Coronary artery (tissue), 2 donors: Measurements from ENCODE around the gene SCN5A.

Experiments
- DNase-seq: peaks from one replicate; pipeline ENCODE4 v3.0.0-alpha.2; 2017; ENCODE audit warnings: low spot score
- H3K27ac ChIP-seq, 2 donors: fragments of 200-600 bp; sonication (generic); one replicate each; pipeline ENCODE4 v1.5.1; 2016 to 2019
- H3K4me3 ChIP-seq: fragments of 200-600 bp; sonication (generic); 2 replicates; pipeline ENCODE4 v1.5.1; 2016; ENCODE audit warnings: mild to moderate bottlenecking, moderate library complexity
- TF ChIP-seq, protein P1 (sequence below): fragments of 200-600 bp; sonication (generic); IDR thresholded peaks from one replicate; pipeline ENCODE4 v1.5.1; 2019; ENCODE audit warnings: antibody characterized with exemption

SCN5A gene

DNA sequence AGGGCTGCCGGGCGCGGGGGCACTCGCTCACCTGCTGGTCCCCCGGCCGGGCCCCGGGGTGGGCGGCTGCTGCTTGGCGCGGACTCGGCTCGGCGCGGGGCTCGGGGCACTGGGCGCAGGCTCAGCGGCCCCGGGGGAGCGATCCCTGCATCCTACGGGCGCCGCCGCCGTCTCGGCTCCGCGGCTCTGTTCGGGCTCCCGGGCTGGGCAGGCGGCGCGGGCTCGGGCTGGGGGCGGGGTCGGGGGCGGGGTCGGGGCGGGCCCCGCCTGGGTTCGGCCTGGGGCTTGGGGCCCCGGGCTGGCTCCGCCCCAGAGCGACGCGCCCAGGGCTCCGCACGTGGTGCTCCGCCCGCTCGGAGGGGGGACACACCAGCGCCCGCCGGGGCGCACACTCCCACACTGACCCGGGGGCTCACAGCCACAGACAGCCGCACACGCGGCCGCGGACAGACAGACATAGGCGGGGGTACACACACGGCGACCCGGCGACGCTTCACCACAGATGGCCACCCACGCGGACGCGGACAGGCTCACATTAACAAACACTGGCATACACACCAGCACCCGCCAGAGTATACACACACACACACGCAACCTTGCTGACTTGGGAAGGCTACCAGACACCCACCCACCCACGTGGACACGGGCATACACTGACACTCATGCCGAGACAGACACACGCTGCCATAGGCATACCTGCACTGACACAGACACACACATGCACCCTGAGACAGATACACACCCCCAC lies at the start of gene SCN5A:
SCN5A (minus strand) TSS at position 188 of the 748 bp plus-strand sequence. CDS start 16,380 bp downstream, outside the sequence.
- TF ChIP-seq, protein P1, sequence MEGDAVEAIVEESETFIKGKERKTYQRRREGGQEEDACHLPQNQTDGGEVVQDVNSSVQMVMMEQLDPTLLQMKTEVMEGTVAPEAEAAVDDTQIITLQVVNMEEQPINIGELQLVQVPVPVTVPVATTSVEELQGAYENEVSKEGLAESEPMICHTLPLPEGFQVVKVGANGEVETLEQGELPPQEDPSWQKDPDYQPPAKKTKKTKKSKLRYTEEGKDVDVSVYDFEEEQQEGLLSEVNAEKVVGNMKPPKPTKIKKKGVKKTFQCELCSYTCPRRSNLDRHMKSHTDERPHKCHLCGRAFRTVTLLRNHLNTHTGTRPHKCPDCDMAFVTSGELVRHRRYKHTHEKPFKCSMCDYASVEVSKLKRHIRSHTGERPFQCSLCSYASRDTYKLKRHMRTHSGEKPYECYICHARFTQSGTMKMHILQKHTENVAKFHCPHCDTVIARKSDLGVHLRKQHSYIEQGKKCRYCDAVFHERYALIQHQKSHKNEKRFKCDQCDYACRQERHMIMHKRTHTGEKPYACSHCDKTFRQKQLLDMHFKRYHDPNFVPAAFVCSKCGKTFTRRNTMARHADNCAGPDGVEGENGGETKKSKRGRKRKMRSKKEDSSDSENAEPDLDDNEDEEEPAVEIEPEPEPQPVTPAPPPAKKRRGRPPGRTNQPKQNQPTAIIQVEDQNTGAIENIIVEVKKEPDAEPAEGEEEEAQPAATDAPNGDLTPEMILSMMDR, result no peak
- peak; percentile 68 for DNase-seq
- H3K27ac ChIP-seq, result no peak within 1 kb of the TSS
- H3K4me3 ChIP-seq, result peak within 1 kb of the TSS; percentile 80

DNA sequence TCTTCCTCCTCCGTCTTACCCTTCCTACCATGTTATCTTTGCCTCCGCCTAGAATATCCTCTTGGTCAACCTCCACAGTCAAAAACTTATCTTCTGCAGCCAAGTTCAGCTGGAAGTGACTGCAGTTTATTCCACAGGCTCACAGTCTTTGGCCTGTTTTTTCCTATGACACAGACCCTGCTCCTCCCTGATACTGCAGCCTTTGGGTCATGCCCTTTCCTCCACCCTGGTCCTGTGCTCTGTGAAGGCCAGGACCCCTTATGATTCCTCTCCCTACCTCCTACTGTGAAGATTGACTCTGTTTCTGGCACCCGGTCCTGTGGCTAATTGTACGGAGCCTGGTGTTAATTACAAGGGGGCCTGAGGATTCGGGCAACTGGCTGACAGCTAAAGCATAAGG lies 49.3 kb upstream of the SCN5A start:
- no peak overlapping the region for H3K27ac ChIP-seq
- TF ChIP-seq, protein P1, result no peak
- H3K4me3 ChIP-seq, result no peak overlapping the region
- DNase-seq, result no peak

DNA sequence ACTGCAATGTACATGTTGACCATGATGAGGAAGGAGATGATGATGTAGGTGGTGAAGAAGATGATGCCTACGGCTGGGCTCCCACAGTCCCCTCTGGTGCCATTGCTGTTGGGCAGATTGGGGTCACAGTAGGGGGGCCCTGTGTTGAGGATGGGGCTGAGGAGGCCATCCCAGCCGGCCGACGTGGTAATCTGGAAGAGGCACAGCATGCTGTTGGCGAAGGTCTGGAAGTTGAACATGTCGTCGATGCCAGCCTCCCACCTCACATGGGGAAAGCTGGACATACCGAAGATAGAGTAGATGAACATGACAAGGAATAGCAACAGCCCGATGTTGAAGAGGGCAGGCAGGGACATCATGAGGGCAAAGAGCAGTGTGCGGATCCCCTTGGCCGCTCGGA lies 48.6 kb upstream of the SCN5A start:
- TF ChIP-seq, protein P1, result no peak

DNA sequence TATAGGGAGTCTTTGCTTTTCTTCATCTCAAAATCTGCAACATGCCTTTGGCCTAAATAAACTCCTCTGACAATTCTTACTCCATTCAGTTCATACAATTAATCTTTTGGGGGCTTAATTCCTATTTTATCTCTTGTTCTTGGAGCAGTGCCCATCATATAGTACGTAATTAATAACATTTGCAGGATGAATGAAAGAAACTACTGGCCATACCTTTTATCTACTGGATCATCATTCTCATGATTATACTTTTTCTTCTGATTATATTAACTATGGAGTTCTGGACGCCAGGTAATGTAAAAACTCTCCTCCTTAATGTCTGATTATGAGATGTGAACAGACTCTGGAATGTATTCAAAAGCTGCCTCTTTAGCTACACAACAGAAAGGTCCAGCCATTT lies 46.5 kb upstream of the SCN5A start:
- no peak overlapping the region for H3K27ac ChIP-seq
- TF ChIP-seq, protein P1, result no peak
- no peak for DNase-seq

More for the DNA sequence above, 48.6 kb upstream of the SCN5A start:
- DNase-seq, result no peak
- Histone ChIP-seq H3K4me3 (no peak overlapping the region), H3K27ac (no peak overlapping the region)

DNA sequence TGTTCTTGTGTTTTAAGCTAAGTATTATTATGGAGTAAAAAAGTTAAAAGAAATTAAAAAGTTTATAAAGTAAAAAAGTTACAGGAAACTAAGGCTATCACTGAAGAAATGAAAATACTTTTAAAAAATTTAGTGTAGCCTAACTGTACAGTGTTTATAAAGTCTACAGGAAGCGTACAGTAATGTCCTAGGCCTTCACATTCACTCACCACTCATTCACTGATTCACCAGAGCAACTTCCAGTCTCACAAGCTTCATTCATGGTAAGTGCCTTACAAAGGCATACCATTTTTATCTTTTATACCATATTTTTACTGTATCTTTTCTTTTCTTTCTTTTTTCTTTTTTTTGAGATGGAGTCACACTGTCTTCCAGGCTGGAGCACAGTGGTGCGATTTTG lies 40.7 kb upstream of the SCN5A start:
- TF ChIP-seq, protein P1, result no peak
- Histone ChIP-seq H3K27ac (no peak overlapping the region), H3K4me3 (no peak overlapping the region)
- DNase-seq, result no peak

More for the DNA sequence above, 46.5 kb upstream of the SCN5A start:
- H3K4me3 ChIP-seq, result no peak overlapping the region

DNA sequence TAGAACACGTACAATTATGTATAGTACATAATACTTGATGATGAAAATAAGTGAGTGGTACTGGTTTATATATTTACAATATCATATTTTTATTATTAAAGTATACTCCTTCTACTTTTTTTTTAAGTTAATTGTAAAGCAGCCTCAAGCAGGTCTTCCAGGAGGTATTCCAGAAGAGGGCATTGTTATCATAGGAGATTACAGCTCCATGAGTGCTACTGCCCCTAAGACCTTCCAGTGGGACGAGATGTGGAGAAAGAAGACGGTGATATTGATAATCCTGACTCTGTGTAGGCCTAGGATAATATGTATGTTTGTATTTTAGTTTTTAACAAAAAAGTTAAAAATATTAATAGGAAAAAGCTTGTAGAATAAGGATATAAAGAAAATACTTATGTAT lies 40.3 kb upstream of the SCN5A start:
- TF ChIP-seq, protein P1, result no peak
- Histone ChIP-seq H3K4me3 (no peak overlapping the region), H3K27ac (no peak overlapping the region)
- DNase-seq, result no peak

DNA sequence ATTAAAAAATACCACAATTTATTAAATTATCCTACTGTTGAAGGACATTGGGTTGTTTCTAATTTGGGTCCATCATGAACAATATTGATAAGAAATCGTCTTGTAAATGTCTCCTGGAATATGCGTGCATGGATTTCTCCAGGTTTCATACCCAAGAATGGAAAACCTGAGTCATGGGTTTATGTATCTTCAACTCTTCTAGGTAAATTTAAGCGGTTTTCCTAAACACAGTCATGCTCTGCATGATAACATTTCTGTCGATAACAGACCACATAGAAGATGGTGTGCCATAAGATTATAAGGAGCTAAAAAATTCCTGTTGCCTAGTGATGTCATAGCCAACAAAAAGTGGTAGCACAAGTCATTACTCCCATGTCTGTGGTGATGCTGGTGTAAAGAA lies 39.9 kb upstream of the SCN5A start:
- H3K27ac ChIP-seq, result no peak overlapping the region
- H3K4me3 ChIP-seq, result no peak overlapping the region
- TF ChIP-seq, protein P1, result no peak
- no peak for DNase-seq
